OCI-LY3 (cell line): ENCODE results near the gene ZCCHC3.

Source experiments
- EZH2phosphoT487 ChIP-seq: fragments of 200-600 bp; shearing (Covaris generic); IDR thresholded peaks from 2 replicates; pipeline ENCODE4 v1.6.1; 2018; ENCODE audit warnings: antibody characterized with exemption, mixed run types, low read depth
- TF ChIP-seq, protein P1 (sequence below): fragments of 200-600, 300-600 bp; sonication (generic); IDR thresholded peaks from 2 replicates; pipeline ENCODE4 v1.5.1; 2014; ENCODE audit warnings: antibody characterized with exemption, low read length, low read depth

DNA sequence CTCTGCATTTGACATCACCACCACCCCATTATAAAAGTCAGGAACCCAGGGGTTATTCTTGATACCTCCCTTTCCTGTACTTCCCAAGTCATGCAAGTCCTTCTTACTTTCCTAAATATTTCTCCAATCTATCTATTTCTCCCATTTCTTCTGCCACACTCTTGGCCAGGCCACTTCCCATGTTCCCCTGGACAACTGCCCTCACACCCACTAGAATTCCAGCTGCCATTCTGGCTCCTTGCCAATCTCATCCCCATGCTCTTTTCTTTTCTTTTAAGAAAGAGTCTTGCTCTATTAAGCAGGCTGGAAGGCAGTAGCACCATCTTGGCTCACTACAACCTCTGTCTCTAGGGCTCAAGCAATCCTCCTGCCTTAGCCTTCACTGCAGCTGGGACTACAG is 24.7 kb upstream of the ZCCHC3 start:
- TF ChIP-seq, protein P1, sequence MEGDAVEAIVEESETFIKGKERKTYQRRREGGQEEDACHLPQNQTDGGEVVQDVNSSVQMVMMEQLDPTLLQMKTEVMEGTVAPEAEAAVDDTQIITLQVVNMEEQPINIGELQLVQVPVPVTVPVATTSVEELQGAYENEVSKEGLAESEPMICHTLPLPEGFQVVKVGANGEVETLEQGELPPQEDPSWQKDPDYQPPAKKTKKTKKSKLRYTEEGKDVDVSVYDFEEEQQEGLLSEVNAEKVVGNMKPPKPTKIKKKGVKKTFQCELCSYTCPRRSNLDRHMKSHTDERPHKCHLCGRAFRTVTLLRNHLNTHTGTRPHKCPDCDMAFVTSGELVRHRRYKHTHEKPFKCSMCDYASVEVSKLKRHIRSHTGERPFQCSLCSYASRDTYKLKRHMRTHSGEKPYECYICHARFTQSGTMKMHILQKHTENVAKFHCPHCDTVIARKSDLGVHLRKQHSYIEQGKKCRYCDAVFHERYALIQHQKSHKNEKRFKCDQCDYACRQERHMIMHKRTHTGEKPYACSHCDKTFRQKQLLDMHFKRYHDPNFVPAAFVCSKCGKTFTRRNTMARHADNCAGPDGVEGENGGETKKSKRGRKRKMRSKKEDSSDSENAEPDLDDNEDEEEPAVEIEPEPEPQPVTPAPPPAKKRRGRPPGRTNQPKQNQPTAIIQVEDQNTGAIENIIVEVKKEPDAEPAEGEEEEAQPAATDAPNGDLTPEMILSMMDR: no peak
- no peak for TF ChIP-seq EZH2phosphoT487
